Bone marrow (tissue), 2 donors: Measurements from ENCODE around the gene TRIM60.
"Not testable (repeated sequence)": the region's sequence is repeated elsewhere in the genome, so short reads cannot be mapped to it uniquely, and the experiment has no call there.

ENCODE experiments used
- DNase-seq, 2 donors: peaks; one replicate each; lab custom pipeline; 2025; lab: John Stamatoyannopoulos, UW

The TRIM60 gene

GRCh38 chr4:165053645-165054044, 21.8 kb downstream of the TRIM60 start, which contains the start of gene TRIM75:
Gene TRIM75 (plus strand): TSS chr4:165053866. CDS start chr4:165059148, 5,282 bp downstream.
- no peak for DNase-seq

- no peak for DNase-seq
Measured at GRCh38 chr4:165055601-165056000, 23.8 kb downstream of the TRIM60 start.

DNA sequence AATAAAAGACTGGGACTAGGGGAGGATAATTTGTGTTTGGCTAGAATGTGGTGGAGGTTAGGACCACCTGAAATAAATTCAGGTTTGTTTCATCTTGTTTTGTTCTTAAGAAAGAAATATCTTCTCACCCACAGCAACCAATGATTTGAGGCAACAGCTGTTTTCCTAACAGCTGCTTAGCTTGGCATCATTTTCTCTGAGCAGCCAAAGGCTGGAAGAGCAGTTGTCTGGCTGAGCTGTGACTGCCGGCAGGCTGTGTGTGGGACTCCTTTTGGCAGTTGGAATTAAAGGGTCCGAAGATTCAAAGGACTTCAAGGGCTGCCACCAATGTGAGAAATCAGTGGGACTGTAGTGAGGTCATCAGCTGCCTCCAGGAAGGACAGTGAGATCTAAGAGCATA, 26.9 kb downstream of the TRIM60 start:
- DNase-seq, result no peak

DNA sequence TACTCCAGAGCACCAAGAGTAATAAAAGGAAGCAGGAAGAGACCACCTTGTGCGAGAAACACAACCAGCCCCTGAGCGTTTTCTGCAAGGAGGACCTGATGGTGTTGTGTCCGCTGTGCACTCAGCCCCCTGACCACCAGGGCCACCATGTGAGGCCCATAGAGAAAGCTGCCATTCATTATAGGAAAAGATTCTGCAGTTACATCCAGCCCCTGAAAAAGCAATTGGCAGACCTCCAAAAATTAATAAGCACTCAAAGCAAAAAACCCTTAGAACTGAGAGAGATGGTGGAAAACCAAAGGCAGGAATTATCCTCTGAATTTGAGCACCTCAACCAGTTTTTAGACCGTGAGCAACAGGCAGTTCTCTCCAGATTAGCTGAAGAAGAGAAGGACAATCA, 27.6 kb downstream of the TRIM60 start:
- DNase-seq, result no peak

DNA sequence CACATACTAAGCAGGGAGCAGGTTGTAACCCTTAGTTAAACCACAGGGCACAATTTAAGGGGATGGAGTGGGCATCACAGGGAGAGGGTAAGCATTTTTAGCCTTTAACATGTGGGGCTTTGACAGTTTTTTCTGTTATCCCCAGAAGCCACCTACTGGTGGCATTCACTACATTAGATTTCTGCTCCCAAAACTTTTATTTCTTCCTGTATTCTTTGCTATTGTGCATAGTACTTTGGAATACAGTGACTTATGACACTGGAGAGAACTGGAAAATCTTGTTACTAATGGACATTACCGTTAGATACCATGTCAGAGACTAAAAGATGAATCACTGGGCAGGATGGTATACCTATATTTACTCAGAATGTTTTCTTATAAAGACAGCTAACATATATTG, 29.1 kb downstream of the TRIM60 start:
- DNase-seq, result no peak

DNA sequence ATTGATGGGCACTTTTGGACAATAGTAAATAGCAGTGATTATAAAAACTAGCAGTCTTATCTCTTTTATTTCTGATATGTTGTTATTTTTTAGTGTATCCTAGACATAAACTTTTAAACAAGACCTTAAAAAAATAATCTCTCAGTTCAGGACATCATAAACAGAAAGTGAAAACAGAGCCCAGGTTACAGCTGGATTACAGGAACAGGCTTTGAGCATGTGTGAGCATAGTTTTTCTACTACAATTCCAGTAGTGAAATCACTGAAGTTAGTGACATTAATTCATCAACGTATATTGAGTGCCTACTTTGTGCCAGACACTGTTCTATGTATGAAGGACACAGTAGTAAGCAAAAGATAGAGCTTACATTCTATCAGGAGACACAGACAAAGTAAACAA, 38.8 kb downstream of the TRIM60 start:
- DNase-seq, result no peak

GRCh38 chr4:165073346-165073745, 41.5 kb downstream of the TRIM60 start:
- DNase-seq, result not testable (repeated sequence)

DNA sequence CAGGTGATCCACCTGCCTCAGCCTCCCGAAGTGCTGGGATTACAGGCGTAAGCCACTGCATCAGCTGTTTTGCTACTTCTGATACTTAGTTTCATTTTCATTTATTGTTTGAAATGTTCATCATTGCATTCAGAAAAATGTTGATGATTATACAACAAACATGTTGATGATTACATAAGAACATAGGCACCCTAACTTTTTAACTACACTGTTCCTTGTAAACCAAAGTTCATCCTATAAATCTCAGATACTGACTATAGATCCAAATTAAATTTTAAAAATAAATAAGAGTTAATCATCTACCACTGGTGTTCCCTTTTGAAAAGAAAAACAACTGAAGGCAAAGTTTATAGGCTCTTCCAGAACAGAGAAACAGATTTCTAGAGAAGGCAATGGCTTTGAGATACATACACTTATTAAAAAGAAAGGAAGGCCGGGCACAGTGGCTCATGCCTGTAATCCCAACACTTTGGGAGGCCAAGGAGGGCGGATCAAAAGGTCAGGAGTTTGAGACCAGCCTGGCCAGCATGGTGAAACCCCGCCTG, 45.3 kb downstream of the TRIM60 start:
- DNase-seq, result no peak

DNA sequence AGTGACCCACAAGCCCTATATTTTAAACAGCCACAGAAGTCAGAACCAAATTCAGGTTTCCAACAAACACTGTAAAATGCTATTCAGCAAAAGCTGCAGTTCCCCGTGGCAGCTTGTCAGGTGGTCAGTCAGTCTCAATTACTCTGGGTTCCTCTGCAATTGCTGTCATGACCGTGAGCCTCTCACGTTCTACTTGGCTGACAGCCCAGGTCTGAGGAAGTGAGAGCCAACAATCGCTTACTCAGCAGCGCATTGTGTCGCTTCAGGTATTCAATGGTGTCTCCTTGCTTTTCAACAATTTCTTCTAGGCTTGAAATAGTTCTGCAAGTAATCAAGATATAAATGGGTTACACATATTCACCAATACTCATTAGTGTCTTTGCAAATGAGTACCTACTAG, 47.7 kb downstream of the TRIM60 start:
- no peak for DNase-seq

- not testable (repeated sequence) for DNase-seq
Measured at GRCh38 chr4:165084787-165085186, 53.0 kb downstream of the TRIM60 start.

DNA sequence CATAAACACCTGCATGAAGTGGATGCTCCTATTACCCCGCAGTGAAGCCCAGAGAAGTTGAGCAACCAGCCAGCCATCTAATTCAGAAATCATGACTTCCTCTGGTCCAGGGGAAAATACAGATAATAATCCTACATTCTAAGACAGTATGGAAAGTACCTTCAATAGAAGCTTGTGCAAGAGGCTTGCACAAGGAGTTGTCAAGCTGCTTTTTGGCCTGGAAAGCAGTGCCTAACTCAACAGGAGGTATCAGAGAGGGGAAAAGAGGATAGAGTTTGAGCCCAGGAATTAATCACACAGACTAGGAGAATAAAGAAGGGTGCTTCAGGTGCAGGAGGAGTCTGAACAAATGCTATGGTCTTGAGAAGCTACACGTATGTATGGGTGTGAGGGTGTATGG, 54.1 kb downstream of the TRIM60 start:
- DNase-seq, result no peak

DNA sequence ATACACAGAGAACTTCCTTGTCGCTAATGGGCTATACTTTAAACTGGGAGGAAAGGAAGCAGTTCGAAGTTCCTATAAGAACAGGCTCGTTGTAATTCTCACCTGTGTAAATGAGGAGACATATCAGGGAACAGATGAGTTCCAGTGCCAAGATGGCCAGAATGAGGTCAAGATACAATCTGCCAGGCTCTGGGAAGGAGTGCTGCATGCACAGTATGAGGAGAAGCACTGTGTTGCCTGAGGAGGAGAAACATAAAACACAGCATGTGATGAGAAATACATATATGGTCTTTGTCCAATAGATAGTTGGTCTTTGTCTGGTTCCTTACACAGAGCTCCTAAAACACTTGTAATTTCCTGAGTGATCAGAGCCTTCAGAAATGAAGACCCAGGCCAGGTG, 56.6 kb downstream of the TRIM60 start:
- no peak for DNase-seq
